ENCODE results near the gene DYSF.

The DYSF gene

DNA sequence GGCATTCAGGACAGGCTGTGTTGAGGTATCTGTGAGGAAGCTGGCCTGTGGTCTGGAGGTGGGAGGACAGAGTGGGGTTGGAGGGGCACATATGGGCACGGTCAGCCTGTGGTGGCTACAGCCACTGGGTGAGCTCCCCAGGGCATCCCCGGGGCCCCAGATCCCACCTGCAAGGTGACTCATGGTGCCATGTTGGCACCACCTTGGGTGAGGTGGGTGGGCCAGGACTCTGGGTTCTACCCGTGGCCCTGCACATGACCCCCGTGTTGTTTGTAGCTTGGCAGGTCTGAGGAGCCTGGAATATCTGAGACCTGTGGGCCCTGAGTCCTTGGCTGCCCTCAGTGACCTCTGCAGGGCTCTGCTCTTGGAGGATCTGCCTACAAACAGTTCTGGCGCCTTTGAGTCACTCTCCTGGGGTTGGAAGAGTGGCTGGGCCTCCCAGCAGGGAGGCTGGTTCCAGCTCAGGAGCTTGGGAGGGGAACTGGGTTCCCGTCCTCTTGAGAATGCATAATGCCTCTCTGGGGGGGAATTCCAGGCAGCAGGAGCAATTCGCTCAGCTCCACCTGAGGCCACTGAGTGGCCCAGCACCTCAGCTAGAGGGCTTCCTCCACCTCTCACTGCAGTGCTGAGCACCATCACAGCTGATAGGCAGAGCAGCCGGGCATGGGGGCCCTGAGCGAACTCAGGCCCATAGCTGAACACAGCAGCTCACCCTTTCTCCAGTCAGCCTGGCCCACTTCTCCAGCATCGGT lies 105.1 kb downstream of the DYSF start:
- TF ChIP-seq, protein P1, sequence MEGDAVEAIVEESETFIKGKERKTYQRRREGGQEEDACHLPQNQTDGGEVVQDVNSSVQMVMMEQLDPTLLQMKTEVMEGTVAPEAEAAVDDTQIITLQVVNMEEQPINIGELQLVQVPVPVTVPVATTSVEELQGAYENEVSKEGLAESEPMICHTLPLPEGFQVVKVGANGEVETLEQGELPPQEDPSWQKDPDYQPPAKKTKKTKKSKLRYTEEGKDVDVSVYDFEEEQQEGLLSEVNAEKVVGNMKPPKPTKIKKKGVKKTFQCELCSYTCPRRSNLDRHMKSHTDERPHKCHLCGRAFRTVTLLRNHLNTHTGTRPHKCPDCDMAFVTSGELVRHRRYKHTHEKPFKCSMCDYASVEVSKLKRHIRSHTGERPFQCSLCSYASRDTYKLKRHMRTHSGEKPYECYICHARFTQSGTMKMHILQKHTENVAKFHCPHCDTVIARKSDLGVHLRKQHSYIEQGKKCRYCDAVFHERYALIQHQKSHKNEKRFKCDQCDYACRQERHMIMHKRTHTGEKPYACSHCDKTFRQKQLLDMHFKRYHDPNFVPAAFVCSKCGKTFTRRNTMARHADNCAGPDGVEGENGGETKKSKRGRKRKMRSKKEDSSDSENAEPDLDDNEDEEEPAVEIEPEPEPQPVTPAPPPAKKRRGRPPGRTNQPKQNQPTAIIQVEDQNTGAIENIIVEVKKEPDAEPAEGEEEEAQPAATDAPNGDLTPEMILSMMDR (conservative IDR thresholded peaks at IDR 0.05; ENCODE audit: low read depth, low read length), result no peak
- no peak overlapping the region for H3K4me3 ChIP-seq (IDR thresholded peaks at IDR 0.05; ENCODE audit: insufficient read depth, low read depth, low read length)
- H3K4me1 ChIP-seq (ENCODE audit: low read depth, poor library complexity, severe bottlenecking), result no peaks in the 10 kb centered on the region
- H2AFZ ChIP-seq (ENCODE audit: low read depth), result no peak overlapping the region
- no peaks in the 10 kb centered on the region for H3K79me2 ChIP-seq (ENCODE audit: insufficient read depth, low read depth)
- H3K36me3 ChIP-seq (ENCODE audit: insufficient read depth), result no peaks in the 10 kb centered on the region
- no peak overlapping the region for H3K4me2 ChIP-seq
- H4K20me1 ChIP-seq (ENCODE audit: insufficient read depth), result no peaks in the 10 kb centered on the region
- no peak overlapping the region for H3K27ac ChIP-seq
- H3K9ac ChIP-seq, result no peak overlapping the region
- H3K27me3 ChIP-seq (ENCODE audit: insufficient read depth, low read depth), result no peaks in the 10 kb centered on the region

DNA sequence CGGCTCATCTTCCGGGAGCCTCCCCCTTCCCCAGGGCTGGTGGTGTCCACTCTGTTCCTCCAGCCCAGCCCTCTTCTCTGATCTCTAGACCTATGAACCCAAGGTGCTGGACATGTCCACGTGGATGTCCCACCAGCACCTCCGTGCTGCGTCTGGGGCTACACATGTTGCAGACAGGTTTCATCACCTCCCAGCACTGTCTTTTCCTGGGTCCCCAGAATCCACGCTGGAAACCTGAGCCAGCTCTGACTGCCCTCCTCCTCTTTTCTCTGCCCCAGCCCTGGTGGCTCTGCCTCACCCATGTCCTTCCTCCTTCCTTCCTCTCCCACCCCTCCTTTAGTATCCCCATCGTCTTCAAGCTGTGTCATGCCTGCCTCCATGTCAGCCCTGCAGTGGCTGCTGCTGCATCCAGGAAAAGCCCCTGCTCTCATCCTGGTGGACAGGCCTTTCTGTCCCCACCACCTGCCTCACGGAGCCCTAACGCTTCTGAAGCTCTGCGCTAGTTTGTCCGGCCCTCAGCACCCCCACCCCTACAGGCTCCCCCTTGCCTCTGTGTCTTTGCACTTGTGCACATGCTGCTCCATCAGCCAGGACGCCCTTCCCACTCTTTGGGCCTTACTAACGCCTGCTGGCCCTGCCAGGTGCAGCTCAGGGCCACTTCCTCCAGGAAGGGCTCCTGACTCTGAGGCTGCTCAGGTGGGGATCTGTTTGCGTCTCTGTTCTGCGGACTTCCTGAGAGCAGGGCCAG lies 105.9 kb downstream of the DYSF start:
- Histone ChIP-seq H3K36me3 (ENCODE audit: insufficient read depth) (no peaks in the 10 kb centered on the region), H3K4me2 (no peak overlapping the region), H3K27ac (no peak overlapping the region), H3K4me1 (ENCODE audit: low read depth, poor library complexity, severe bottlenecking) (no peaks in the 10 kb centered on the region), H3K27me3 (ENCODE audit: insufficient read depth, low read depth) (no peaks in the 10 kb centered on the region), H3K9ac (no peak overlapping the region), H2AFZ (ENCODE audit: low read depth) (no peak overlapping the region), H3K79me2 (ENCODE audit: insufficient read depth, low read depth) (no peaks in the 10 kb centered on the region), H3K4me3 (IDR thresholded peaks at IDR 0.05; ENCODE audit: insufficient read depth, low read depth, low read length) (no peak overlapping the region), H4K20me1 (ENCODE audit: insufficient read depth) (no peaks in the 10 kb centered on the region)
- TF ChIP-seq, protein P1 (conservative IDR thresholded peaks at IDR 0.05; ENCODE audit: low read depth, low read length), result no peak

DNA sequence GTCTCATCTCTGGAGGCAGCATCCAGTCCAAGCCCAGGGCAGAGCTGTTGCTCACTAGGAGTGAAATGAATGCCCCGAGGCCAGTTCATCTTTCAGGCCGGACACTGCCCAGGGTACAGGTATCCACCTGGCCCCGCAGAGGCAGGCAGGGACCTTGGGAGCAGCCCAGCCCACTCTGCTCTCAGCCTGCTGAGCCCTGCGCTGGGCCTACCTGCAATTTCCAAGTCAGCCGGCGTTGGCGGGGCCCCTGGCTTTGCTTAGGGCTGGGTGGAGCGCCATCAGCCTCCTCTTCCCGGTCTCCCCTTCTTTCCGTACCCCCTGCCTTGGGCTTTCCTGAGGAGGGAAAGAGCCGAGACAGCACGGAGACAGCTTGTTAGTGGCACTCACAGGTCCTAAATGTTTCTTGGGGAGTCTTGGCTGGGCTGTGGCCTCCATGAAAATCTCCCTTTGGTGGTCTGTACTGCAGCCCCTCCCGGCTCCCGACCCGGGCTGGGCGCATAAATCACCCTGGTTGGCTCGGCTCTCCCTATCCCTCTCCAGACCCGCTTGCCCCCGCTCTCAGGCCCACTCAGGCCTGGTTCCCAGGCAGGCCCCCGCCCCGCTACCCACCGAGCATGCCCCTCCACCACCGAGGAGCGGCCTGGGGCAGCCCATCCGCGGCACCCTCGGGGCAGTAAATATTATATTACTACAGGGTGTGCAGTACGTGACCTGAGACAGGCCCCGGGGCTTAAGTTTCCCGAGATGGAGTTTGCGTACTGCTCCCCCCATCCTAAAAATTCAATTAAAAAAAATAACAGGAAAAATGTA lies 106.7 kb downstream of the DYSF start:
- Histone ChIP-seq H3K4me2 (no peak overlapping the region), H3K27me3 (ENCODE audit: insufficient read depth, low read depth) (no peaks in the 10 kb centered on the region), H2AFZ (ENCODE audit: low read depth) (no peak overlapping the region), H4K20me1 (ENCODE audit: insufficient read depth) (no peaks in the 10 kb centered on the region), H3K79me2 (ENCODE audit: insufficient read depth, low read depth) (no peaks in the 10 kb centered on the region), H3K9ac (no peak overlapping the region), H3K36me3 (ENCODE audit: insufficient read depth) (no peaks in the 10 kb centered on the region), H3K4me3 (IDR thresholded peaks at IDR 0.05; ENCODE audit: insufficient read depth, low read depth, low read length) (no peak overlapping the region), H3K27ac (no peak overlapping the region), H3K4me1 (ENCODE audit: low read depth, poor library complexity, severe bottlenecking) (no peaks in the 10 kb centered on the region)
- TF ChIP-seq, protein P1 (conservative IDR thresholded peaks at IDR 0.05; ENCODE audit: low read depth, low read length), result no peak

DNA sequence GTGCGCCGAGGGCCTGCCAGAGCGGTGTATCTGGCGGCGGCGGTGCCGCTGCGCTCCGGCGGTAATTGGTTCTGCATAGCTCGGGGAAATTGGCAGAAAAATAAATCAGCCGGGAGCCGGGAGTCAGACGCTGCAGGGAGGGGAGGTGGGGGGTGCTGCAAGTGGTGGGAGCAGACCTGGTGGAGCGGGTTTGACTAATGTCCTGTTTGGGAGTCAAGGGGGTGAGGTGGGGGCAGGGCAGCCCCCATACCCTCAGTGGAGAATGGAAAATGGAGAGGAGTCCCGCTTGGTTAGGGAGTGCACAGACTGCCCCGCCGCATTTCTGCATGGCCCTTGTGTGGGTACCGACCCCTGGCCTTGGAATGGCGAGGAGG lies 107.3 kb downstream of the DYSF start:
- Histone ChIP-seq H2AFZ (ENCODE audit: low read depth) (no peak overlapping the region), H3K27ac (no peak overlapping the region), H3K4me2 (no peak overlapping the region), H3K9ac (no peak overlapping the region), H3K27me3 (ENCODE audit: insufficient read depth, low read depth) (no peaks in the 10 kb centered on the region), H3K79me2 (ENCODE audit: insufficient read depth, low read depth) (no peaks in the 10 kb centered on the region), H3K4me3 (IDR thresholded peaks at IDR 0.05; ENCODE audit: insufficient read depth, low read depth, low read length) (no peak overlapping the region), H3K36me3 (ENCODE audit: insufficient read depth) (no peaks in the 10 kb centered on the region), H3K4me1 (ENCODE audit: low read depth, poor library complexity, severe bottlenecking) (no peaks in the 10 kb centered on the region), H4K20me1 (ENCODE audit: insufficient read depth) (no peaks in the 10 kb centered on the region)
- TF ChIP-seq, protein P1 (conservative IDR thresholded peaks at IDR 0.05; ENCODE audit: low read depth, low read length), result no peak
